GM21717 (cell line): ENCODE results near the gene FAM163B.

ENCODE experiments used
- ATAC-seq: cut with Tn5 transposase; IDR thresholded peaks from one replicate; pipeline ENCODE4 v1.9.1; 2021; ENCODE audit warnings: mild to moderate bottlenecking, moderate library complexity; ENCODE audit not compliant: unreplicated experiment

The FAM163B gene

GRCh38 chr9:133583111-133583510 lies 26.1 kb downstream of the FAM163B start:
- ATAC-seq, result no peak

- ATAC-seq, result no peak
Observed at GRCh38 chr9:133582501-133583045, 26.6 kb downstream of the FAM163B start.

- ATAC-seq, result no peak
Observed at GRCh38 chr9:133581513-133582343, 27.5 kb downstream of the FAM163B start.

- no peak for ATAC-seq
Observed at GRCh38 chr9:133581011-133581410, 28.2 kb downstream of the FAM163B start.

DNA sequence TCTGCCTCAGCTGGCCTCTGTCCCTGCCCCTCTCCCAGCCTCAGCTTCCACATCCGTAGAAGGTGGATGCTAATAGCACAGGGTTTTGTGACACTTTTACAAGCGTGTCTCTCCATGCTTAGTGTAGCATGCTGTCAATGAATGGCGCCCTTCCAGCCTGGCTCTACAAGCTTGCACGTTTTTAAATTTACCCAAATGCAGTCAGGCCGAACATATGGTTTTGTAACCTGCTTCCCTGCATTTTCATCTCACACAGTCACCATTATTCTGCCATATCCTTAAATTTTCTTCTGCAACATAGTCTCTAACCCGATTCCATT lies 28.8 kb downstream of the FAM163B start:
- no peak for ATAC-seq

DNA sequence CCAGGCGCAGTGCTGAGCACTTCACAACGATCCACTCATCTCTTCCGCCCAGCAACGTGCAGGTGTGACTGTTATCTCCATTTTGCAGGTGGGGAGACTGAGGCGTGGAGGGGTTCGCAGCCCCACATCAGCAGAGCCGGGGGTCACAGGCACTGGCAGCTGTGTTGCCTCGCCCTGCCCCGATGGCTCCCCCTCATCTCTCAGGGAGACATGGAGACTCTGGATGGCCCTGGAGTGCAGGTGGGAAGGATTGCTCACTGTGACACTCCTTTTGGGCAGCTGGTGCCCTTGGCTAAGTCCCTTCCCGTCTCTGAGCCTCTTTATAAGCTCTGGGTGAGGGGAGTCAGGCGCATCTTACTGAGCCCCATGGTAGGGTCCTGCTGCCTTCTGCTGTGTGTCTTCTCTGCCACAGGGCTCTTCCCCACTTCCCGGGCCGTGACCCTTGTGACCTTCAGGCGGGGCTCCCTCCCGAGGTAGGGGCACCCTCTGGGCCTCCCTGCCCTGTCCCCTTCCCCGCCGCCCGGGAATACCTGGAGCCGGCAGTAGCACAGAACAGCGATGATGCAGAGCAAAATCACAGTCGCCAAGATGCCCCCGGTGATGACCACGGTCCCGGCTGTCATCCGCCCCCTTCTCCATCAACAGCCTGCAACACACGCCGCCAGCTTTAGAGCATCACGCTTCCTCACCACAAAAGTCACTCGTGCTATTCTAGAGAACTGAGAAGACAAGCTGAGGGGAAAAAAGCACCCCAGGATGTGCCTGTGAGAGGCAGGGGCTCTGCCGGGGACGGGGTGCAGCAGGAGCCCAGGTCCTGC lies 29.4 kb downstream of the FAM163B start:
- no peak for ATAC-seq

- no peak for ATAC-seq
Observed at GRCh38 chr9:133578524-133579441, 30.4 kb downstream of the FAM163B start.

DNA sequence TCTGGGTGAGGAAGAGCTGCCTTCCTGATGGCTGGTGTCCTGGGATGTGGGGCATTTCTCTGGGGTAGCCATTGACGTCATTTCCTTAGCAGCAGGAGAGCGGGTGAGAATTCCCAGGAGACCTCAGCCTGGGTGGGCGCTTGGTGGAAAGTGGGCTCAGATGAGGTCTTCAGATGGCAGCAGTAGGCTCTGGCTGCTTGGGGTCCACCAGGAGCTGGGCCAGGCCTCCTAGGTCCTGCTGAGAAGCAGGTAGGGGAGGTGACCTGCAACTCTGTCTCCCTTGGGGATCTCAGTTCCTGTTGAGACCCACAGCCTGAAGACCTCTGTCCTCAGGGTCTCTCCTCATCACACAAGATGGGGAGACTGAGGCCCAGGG lies 31.5 kb downstream of the FAM163B start:
- no peak for ATAC-seq

DNA sequence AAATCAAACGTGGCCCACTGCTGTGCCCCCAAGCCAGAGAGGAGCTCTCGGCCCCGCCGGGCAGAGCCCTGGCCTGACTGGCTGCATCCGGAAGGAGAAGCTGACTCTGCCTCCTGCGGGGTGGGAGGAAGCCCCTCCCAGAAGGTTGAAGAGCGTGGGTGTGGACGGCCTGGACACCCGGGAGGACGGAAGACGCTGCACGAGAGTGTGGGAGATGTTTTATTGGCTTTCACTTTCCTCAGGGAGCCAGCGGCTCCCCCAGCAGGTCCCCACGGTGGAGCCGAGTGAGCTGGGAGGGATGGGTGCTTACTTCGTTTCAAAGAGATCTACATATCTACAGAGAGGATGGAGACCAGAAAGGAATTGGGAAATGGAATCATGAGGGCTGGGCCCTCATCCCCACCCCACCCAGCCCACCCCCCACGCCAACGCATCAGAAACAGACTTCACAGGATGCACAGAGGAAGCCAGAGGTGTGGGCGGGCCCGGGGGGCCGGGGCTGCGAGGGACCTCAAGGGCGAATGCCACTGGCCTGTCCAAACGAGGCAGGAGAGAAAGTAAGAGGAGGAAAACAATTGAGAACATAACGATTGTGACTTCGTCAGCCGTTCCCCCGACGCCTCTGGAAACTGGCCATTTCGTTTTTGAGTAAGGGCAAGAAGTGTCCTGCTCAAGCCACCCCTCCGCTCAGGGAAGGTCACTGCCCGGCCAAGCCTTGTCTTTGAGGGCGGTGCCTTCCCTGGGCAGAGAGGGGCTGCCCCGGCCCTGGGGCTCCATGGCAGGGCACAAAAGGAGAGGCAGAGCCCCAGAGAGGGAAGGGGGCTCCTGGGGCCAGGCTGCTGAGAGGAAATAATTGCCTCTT lies 32.1 kb downstream of the FAM163B start:
- no peak for ATAC-seq

DNA sequence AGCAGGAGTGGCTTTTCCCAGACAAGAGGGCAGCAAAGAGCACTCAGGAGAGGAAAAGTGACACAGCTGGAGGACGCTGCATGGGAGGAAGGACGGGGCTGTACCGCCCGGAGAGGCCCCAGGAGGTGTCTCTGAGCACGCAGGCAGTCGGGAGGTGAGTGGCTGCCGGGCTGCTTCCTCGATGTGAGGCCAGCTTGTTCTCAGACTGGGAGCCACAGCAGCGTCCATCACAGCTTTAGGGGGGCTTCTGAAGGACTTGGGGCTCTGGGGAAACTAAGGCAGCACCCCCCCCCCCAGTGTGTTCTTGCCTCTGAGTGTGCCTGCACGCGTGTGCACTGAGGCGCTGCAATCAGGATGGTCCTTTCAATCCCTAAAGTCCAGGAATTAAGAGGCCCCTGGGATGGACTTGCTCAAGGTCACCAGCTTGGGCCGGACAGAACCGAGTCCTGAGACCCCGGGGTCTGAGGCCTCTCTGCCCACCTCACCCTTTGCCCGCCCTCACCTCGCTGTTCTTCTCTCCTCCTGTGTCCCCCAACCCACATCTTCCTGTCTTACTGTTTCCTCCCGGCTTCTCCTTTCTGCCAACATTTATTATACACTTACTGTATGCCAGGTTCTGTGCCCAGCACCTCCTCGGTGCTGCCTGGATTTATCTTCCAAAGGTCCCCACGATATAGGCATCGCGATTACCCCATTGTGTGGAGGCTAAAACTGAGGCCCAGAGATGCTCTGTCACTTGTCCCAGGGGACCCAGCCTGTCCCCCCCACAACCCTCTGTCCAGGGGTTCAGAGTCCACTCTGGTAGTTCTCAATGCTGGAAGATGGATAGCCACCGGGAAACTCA lies 32.9 kb downstream of the FAM163B start:
- no peak for ATAC-seq

GRCh38 chr9:133575186-133576030 lies 33.8 kb downstream of the FAM163B start:
- ATAC-seq, result no peak

GRCh38 chr9:133574771-133575170 lies 34.4 kb downstream of the FAM163B start:
- ATAC-seq, result no peak

DNA sequence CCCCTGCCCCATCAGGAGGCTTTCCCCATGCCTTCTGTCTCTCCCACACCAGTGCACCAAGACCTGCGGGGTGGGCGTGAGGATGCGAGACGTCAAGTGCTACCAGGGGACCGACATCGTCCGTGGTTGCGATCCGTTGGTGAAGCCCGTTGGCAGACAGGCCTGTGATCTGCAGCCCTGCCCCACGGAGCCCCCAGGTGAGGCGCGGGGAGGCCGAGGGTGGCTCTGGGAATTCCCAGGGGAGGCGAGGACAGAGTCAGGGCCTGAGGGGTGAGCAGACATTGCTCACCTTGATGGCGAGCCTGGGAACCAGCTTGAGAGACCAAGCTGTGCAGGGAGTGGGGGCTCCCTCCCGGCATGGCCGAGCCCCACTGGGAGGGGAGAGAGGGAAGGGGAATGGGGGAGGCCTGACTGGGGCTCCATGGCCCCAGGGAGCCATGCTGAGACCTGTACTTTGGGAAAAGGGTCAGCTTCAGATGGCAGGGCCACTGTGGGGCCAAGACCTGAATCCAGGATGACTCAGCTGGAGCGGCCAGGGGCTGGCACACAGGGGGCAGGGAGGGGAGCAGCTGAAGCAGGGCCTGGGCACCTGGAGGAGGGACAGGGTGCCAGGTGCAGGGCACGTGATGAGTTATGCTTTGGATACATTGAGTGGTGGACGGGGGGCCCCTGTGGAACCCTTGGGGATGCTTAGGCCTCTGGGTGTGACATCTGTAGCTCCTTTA lies 35.2 kb downstream of the FAM163B start:
- no peak for ATAC-seq

- ATAC-seq, result no peak
Observed at GRCh38 chr9:133572821-133573361, 36.3 kb downstream of the FAM163B start.

- no peak for ATAC-seq
Observed at GRCh38 chr9:133571896-133572595, 37.1 kb downstream of the FAM163B start.

DNA sequence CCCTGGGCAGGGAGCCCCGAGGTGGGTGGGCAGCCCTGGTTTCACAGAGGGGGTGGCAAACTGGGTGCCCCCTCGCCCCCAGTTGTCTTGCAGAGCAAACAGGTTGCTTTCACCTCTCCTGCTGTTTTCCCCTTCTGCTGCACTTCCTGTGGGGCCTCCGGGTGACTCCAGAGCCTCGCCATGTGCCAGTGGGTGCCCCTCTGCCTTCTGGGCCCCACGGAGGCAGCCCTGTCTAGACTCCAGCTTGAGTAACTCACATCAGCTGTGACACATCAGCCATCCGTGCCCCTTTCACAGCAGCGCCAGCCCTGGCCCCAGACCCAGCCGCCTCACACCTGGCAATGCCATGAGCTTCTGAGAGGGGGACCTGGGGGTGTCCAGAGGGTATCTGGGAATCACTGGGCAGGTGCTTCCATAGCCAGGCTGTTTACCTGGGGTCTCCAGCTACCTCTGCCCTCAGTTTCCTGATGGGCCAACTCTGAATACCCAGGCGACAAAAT lies 37.7 kb downstream of the FAM163B start:
- ATAC-seq, result no peak
